ENCODE results near the gene RAPGEF1. TPM values are rescaled to one million over a fixed set of nuclear protein-coding genes. Genes with fewer than 3 reads are reported as not detected.
A peak's percentile ranks its signal among the peaks of the same experiment; 100 is the strongest.

Gene RAPGEF1
- polyA plus RNA-seq, 2 of the 4 experiments (the other 2 are of a cell fraction) = 21.6 to 27.7 TPM

- Histone ChIP-seq H3K4me3 (no peak overlapping the region), H3K4me2 (no peak overlapping the region), H3K4me1 (0 out of 3 replicates have a peak, but pooled peaks cover 3% of the 10 kb centered on the region), H3K9me3 (no peaks in the 10 kb centered on the region), H3K27ac (no peak overlapping the region)
- ATAC-seq (no peak), DNase-seq (ENCODE audit: low read depth in 1 of 2, low spot score in 1 of 2) (no peak), FAIRE-seq (no peak)
- POLR2A ChIA-PET = no interaction called here
- CTCF ChIA-PET = interaction anchor here (0.6 to 15.7 kb wide), 8 partner anchors 8 to 504 kb away, joined by 3 to 263 read pairs (median 4); no protein-coding TSS in a partner anchor
- TF ChIP-seq POLR2AphosphoS2 (conservative IDR thresholded peaks at IDR 0.05; ENCODE audit: low read length) (no peak), HES2 (IDR thresholded peaks at IDR 0.05) (no peak), ZFP36 (IDR thresholded peaks at IDR 0.05; ENCODE audit: borderline replicate concordance, partially characterized antibody) (no peak), MYC (IDR thresholded peaks at IDR 0.05; ENCODE audit: borderline replicate concordance, low read length) (no peak), SMC3 (IDR thresholded peaks at IDR 0.05) (no peak), HOXB5 (CRISPR knock-in tag; IDR thresholded peaks at IDR 0.05) (no peak), TP53 (CRISPR knock-in tag; IDR thresholded peaks at IDR 0.05) (no peak), FOSB (CRISPR knock-in tag; IDR thresholded peaks at IDR 0.05) (no peak), MAX (IDR thresholded peaks at IDR 0.05) (no peak)
- TF ChIP-seq, protein P1, sequence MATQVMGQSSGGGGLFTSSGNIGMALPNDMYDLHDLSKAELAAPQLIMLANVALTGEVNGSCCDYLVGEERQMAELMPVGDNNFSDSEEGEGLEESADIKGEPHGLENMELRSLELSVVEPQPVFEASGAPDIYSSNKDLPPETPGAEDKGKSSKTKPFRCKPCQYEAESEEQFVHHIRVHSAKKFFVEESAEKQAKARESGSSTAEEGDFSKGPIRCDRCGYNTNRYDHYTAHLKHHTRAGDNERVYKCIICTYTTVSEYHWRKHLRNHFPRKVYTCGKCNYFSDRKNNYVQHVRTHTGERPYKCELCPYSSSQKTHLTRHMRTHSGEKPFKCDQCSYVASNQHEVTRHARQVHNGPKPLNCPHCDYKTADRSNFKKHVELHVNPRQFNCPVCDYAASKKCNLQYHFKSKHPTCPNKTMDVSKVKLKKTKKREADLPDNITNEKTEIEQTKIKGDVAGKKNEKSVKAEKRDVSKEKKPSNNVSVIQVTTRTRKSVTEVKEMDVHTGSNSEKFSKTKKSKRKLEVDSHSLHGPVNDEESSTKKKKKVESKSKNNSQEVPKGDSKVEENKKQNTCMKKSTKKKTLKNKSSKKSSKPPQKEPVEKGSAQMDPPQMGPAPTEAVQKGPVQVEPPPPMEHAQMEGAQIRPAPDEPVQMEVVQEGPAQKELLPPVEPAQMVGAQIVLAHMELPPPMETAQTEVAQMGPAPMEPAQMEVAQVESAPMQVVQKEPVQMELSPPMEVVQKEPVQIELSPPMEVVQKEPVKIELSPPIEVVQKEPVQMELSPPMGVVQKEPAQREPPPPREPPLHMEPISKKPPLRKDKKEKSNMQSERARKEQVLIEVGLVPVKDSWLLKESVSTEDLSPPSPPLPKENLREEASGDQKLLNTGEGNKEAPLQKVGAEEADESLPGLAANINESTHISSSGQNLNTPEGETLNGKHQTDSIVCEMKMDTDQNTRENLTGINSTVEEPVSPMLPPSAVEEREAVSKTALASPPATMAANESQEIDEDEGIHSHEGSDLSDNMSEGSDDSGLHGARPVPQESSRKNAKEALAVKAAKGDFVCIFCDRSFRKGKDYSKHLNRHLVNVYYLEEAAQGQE (IDR thresholded peaks at IDR 0.05) = no peak
- WGBS (ENCODE audit: missing lambda C conversion rate) = 87% methylated on average over 2 of the region's 2 CpGs
Observed at GRCh38 chr9:131764568-131764967, 24.7 kb upstream of the RAPGEF1 start.

DNA sequence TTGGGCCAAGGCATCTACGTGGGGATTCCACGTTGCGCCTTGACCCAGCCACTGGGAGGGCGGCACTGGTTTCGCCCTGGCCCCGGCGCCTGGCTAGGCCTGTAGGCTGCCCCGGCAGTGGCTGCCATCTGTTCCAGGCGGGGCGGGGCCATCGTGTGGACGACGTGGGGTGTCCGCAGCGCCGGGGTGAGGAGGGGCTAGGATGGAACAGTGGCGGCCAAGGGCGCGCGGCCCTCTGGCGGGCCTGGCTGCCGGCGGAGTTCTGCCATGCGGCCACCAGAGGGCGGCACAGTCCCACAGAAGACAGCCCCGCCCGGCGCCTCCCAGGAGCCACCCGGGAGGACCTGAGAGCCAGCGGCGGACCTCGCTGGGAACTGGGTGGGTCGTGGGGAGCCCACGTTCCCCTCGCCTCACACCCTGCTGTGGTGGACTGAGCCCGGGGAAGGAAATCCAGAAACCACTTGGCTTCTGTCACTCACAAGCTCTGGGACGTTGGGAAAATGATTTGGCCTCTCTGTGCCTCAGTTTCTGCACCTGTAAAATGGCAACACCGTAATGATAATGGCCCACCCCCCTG is 22.6 kb upstream of the RAPGEF1 start:
- no peak overlapping the region for H3K4me3 ChIP-seq
- CTCF ChIA-PET = interaction anchor here (0.5 to 15.7 kb wide), 57 partner anchors 8 to 872 kb away, joined by 3 to 263 read pairs (median 4); partner anchors contain the start of gene RAPGEF1
- peak; percentile 66 to 77 for DNase-seq (ENCODE audit: low read depth in 1 of 2, low spot score in 1 of 2)
- TF ChIP-seq RFX5 (IDR thresholded peaks at IDR 0.05) = no peak
- TF ChIP-seq JUNB (IDR thresholded peaks at IDR 0.05) = no peak
- TF ChIP-seq, protein P2, sequence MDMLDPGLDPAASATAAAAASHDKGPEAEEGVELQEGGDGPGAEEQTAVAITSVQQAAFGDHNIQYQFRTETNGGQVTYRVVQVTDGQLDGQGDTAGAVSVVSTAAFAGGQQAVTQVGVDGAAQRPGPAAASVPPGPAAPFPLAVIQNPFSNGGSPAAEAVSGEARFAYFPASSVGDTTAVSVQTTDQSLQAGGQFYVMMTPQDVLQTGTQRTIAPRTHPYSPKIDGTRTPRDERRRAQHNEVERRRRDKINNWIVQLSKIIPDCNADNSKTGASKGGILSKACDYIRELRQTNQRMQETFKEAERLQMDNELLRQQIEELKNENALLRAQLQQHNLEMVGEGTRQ (IDR thresholded peaks at IDR 0.05) = no peak
- no peak for TF ChIP-seq FOSL2 (IDR thresholded peaks at IDR 0.05)
- no peak for TF ChIP-seq FOSL2 (CRISPR knock-in tag; IDR thresholded peaks at IDR 0.05)
- no peak for TF ChIP-seq MAX (IDR thresholded peaks at IDR 0.05)
- TF ChIP-seq CTCF (IDR thresholded peaks at IDR 0.05) = peak; percentile 93
- no peak for TF ChIP-seq POLR2A (IDR thresholded peaks at IDR 0.05; ENCODE audit: low read length)
- no peak for TF ChIP-seq NFE2L2 (conservative IDR thresholded peaks at IDR 0.05; ENCODE audit: low read length)
- no peak for TF ChIP-seq ZC3H11A (IDR thresholded peaks at IDR 0.05)
- TF ChIP-seq ZNF302 (CRISPR knock-in tag; IDR thresholded peaks at IDR 0.05) = no peak
- no peak for TF ChIP-seq CBX2 (IDR thresholded peaks at IDR 0.05; ENCODE audit: borderline replicate concordance, low read depth)
- no peak for TF ChIP-seq ATOH8 (CRISPR knock-in tag; IDR thresholded peaks at IDR 0.05; ENCODE audit: low read depth)
- TF ChIP-seq, protein P3, sequence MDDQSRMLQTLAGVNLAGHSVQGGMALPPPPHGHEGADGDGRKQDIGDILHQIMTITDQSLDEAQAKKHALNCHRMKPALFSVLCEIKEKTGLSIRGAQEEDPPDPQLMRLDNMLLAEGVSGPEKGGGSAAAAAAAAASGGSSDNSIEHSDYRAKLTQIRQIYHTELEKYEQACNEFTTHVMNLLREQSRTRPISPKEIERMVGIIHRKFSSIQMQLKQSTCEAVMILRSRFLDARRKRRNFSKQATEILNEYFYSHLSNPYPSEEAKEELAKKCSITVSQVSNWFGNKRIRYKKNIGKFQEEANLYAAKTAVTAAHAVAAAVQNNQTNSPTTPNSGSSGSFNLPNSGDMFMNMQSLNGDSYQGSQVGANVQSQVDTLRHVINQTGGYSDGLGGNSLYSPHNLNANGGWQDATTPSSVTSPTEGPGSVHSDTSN (IDR thresholded peaks at IDR 0.05) = no peak
- no peak for TF ChIP-seq HOXB5 (CRISPR knock-in tag; IDR thresholded peaks at IDR 0.05)
- TF ChIP-seq RCOR1 (IDR thresholded peaks at IDR 0.05; ENCODE audit: low read depth, low read length) = no peak
- TF ChIP-seq, protein P1 (IDR thresholded peaks at IDR 0.05) = no peak

More for the DNA sequence above, 22.6 kb upstream of the RAPGEF1 start:
- POLR2A ChIA-PET = interaction anchor here (0.8 kb wide), 1 partner anchor 438 kb away, joined by 3 read pairs; no protein-coding TSS in a partner anchor
- H3K27ac ChIP-seq = no peak overlapping the region
- FAIRE-seq = no peak
- H3K4me1 ChIP-seq = peaks cover 9% of the 10 kb centered on the region; the same call in 1 of the 3 replicates
- 20% methylated on average over 12 of the region's 38 CpGs for WGBS (ENCODE audit: missing lambda C conversion rate)
- no peaks in the 10 kb centered on the region for H3K9me3 ChIP-seq
- ATAC-seq = peak; percentile 88 to 97
- peak overlapping the region; percentile 60 for H3K4me2 ChIP-seq
